GM21786 (cell line): ENCODE measurements around the gene TOR4A.

ENCODE experiments used
- ATAC-seq: cut with Tn5 transposase; IDR thresholded peaks from one replicate; pipeline ENCODE4 v1.9.1; 2021; ENCODE audit not compliant: unreplicated experiment

Gene TOR4A

DNA sequence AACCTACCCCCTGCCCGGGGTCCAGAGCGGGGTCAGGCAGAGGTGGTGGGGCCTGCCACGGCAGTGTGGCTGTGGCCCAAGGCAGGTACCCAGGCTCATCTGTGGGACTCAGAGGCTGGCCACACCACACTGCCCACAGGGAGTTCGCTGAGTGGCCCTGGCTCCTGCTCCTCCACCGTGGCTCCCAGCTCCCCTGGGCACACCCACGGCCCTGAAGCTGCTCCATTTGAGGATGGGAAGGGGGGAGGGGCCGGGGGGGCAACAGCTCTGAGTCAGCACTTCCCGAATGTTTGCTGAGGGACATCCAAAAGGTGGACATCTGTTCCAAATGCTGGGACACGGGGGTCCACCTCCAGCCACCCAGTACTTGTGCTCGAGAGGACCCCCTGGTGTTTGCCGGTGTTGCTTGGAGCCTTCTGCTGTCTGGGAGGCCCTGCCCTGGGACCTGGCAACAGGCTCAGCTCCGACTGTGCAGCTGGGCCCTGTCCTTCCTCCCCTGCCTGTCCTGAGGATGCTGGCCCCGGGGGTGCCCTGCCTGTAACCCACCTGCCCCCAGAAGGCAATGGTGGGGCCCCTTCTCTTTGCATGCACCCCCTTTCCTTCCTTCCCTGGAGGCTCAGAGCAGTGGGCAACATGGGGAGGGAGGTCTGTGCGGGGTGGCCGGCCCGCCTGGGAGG lies 27.0 kb downstream of the TOR4A start:
- no peak for ATAC-seq

GRCh38 chr9:137305060-137305797 lies 27.7 kb downstream of the TOR4A start:
- no peak for ATAC-seq

DNA sequence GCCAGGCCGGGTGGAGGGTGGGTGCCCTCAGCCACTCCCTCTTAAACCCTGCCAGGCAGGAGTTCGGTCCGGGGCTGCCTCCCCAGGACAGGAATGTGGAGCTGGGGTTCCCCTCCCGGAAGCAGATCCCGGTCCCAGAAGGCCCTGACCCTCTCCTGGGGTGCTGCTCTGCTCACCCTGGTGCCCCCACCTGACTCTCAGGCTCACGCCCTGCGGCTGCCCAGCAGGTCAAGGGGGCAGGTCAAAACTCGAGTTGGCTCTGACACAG lies 28.2 kb downstream of the TOR4A start:
- no peak for ATAC-seq

DNA sequence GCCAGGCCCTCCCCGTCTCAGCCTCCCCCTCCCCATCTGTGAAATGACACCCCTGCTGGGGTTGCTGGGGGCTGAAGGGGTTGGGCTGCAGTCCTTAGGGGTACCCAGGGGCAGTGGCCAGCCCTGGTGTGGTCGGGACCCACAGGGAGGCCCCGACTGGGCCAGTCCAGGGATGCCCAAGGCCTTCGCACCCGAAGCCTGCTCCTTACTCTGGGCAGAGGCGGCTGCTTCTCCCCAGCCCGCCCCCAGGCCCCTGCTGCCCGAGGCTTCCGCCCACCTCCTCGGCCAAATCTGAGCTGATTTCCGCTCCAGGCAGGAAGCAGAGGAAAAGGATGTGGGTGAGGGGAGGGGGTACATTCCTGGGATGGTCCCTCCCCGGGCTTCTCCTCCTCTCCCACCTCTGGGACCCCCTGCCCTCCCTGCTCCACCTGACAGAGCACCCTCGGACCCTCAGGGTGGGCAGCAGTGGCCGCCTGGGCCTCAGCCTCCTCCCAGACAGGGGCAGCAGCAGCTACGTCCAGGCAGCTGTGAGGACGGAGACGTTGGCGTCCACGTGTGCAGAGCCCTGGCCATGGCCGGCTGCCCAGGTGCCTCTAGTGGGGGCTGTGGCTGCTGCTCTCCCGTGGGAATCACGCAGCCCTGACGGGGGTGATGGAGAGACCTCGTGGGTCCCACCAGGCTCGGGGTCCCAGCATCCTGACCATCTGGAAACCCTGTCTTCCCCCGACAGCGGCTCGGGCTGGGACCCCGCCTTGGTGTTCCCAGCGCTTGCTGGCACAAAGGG lies 28.7 kb downstream of the TOR4A start:
- no peak for ATAC-seq

DNA sequence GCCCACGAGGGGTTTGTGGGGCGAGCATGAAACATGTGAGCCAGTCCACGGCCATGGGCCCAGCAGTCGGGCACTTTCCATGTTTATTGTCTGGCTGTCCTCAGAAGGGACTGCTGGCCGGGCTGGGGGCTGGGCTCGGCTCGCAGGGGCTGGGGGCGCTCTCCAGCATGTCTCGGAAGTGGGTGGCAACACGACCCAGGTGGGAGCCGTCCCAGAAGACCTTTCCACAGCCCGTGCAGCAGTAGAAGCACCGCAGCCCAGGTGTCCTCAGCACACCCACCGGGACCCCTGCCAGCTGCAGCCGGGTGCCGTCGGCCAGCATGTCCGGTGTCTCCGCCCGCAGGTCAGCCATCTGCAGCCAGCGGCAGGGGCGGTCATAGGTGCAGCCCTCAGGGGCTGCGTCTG lies 29.3 kb downstream of the TOR4A start:
- no peak for ATAC-seq

- ATAC-seq = no peak
These were observed 29.9 kb downstream of the TOR4A start for GRCh38 chr9:137307255-137308056.

- no peak for ATAC-seq
These were observed 30.6 kb downstream of the TOR4A start for GRCh38 chr9:137308057-137308619.

DNA sequence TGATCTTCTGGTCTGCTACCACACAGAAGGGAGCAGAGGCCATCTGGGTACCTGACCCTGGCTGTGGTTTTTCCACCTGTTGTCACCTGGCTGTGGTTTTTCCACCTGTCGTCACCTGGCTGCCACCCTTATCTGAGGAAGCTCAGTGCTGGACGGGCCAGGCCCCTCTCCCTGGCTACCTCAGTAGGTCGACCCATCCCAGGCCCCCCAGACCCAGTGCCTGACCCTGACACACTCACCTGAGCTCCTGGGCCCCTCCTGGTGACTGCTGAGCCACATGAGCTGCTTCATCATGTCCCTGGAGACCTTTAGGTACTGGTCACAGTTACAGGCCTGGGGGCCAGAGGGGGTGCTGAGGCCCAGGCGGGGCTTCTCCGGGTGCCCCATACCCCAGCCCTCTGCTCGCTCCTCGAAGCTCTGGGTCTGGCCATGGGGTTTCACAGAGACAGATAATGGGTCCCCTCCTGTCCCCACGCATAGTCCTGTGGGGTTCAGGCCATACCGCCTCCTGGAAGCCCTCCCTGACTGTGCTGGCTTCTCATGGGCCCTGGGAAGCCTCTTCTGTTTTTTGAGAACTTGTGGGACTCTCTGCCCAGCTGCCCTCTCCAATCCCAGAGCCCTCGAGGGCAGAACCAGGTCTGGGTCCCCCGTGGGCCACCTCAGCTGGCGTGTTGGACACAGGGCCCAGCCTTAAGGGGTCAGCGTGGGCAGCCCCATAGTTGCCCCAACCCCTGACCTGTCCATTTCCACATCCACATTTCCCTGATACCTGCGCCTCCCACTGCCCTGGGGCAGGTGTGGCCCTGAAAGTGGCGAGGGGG lies 32.1 kb downstream of the TOR4A start:
- no peak for ATAC-seq

- no peak for ATAC-seq
These were observed 32.9 kb downstream of the TOR4A start for GRCh38 chr9:137310189-137311052.

DNA sequence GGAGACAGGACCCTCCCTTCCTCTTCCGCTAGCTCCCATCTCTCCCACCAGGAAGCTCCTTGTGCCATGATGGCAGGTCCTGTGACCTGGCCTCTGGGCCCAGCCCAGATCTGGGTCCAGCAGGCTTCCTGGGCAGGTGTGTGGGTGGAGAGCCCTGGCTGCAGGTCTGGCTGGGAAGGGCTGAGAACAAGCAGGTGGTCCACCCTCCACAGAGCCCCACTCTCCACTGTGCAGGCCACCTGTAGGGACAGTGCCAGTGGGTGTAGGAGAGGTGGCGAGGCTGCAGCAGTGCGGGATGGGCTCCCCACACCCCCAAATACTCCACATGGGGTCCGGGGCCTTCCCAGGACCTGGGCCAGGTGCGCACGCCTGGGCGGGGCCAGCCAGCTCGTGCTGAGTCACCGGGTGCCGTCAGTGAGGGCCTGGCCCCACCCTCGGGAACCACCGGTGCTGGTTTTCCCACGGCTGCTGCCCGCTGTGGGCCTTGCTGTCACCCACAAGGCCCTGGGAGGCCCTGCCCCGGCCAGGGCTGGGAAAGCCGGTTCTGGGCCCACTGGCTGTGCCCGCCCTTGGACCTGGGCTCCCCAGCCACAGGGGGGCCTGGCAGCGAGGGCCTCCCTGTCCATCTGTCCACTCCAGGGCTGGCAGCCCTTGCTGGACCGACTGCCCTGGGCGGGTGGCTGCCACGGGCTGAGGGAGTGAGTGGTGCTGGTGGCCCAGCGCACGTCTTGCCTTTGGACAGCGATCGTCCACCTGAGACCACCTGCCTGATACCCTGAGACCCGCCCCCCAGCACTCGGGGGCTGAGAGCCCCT lies 33.9 kb downstream of the TOR4A start:
- ATAC-seq = no peak

DNA sequence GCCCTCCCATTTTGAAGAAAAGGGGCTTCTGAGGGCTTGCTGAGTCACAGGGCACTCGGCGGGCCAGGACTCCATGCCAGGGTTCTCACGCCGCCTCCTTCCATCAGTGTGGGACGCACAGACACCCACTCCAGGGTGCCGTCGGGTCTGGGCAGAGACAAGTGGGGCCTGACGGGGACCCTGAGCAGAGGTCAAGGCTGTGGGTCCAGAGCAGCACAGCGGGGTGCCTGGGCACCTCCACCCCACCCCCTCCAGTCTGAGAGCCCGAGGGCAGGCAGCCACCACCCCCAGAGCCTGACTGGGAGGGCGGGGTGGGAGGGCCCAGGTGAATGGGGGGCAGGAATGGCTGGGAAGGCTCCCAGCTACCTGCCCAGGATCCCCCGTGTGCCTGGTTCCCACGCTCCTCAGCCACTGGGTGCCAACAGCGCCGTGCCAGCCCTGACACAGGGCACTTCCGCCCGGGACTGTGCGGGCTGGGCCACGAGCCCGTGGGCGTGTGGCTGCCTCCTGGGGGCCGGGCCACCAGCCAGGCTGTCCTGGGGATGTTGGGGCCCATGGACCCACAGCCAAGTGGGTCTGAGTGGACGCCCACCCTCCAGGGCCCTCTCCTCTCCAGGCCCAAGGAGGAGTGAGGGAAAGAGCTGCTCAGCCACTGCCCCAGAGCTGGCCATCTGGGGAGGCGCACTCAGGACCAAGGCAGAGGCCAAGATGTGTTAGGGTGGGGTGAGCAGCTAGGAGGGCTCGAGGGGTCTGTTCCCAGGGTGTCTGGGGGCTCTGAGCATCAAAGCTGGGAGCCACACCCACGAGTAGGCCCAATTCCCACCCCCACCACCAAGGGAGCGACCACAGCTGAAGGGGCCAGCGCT lies 34.7 kb downstream of the TOR4A start:
- no peak for ATAC-seq

DNA sequence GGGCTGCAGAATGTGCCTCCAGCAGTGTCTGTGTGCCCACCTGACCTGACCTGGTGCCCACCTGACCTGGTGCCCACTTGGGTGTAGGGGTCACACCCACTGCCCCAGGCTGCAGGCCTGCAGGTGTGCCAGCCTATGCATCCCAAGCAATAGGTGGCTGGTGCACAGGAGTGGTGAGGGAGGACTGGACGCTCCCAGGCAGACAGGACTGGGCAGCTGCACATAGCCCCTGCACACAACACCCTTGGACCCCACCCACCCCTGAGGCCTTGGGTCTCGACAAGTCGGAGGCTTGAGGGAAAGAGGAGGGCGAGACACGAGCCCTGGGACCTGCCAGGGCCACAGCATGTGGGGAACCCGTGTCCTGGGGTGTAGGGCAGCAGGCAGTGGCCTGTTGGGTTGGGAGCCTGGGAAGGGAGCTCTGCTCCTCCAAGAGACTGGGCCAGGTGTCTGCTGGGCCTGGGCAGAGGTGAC lies 35.4 kb downstream of the TOR4A start:
- no peak for ATAC-seq

GRCh38 chr9:137313326-137313936 lies 35.9 kb downstream of the TOR4A start:
- ATAC-seq = no peak

GRCh38 chr9:137313956-137314560 lies 36.5 kb downstream of the TOR4A start:
- ATAC-seq = no peak

DNA sequence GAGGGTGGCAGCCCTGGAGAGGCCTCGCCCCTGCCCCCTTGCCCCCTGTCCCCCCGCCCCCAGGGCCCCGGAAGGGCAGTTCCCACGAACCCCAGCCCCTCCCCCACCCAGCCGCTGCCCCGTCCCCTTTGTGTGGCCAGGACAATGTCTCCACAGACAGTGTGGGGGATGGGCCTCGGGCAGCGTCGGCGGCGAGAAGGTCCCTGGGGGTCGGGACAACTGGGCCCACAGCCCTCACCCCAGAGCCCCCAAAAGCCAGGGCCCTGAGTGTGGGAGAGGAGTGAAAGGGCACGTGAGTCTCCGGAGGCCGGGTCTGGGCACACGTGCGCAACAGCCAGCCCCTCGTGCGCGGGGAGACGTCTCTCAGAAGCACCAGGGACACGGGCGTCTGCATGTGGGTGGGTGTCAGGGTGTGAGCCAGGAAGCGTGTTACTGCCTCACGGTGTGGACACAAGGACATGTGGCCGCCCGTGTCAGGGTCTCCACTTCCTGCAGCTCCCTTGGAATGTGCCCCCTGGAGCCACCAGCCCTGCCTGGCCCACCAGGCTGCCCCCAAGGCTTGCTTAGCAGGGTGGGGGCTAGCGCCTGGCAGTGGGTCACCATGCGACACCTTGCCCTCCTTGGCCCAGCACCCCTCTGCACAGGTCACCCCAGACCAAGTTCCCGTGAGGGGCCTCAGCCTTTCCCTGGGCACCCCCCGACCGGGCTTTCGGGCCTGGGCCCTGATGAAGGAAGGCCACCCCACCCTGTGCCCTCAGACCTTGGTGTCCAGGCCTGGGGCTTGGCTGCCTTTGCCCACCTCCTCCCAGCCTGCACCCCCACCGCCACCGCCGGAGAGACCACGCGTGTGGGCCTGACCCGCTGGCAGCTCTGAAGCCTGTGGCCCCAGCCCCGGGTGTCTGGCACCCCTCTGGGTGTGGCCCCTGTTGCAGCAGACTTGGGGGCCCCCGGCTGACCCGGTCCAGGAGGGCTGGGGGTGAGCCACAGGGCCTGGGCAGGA lies 37.3 kb downstream of the TOR4A start:
- ATAC-seq = no peak
